Measurements from ENCODE around the gene EFHD2.
"Not testable (repeated sequence)": the region's sequence is repeated elsewhere in the genome, so short reads cannot be mapped to it uniquely, and the experiment has no call there.

EFHD2 gene

GRCh38 chr1:15457585-15457984 lies 47.9 kb downstream of the EFHD2 start:
- DNase-seq = no peak

- DNase-seq = not testable (repeated sequence)
Observed at GRCh38 chr1:15458388-15458787, 48.7 kb downstream of the EFHD2 start.

- no peak for DNase-seq
Observed at GRCh38 chr1:15459771-15460707, 50.4 kb downstream of the EFHD2 start.

GRCh38 chr1:15460708-15461095 lies 51.0 kb downstream of the EFHD2 start:
- no peak for DNase-seq

- DNase-seq = not testable (repeated sequence)
Observed at GRCh38 chr1:15463064-15463800, 53.5 kb downstream of the EFHD2 start.

GRCh38 chr1:15463926-15464322 lies 54.2 kb downstream of the EFHD2 start:
- not testable (repeated sequence) for DNase-seq

GRCh38 chr1:15465674-15466073 lies 56.0 kb downstream of the EFHD2 start:
- no peak for DNase-seq

- not testable (repeated sequence) for DNase-seq
Observed at GRCh38 chr1:15466955-15467625, 57.4 kb downstream of the EFHD2 start.

- no peak for DNase-seq
Observed at GRCh38 chr1:15468145-15468544, 58.5 kb downstream of the EFHD2 start.

GRCh38 chr1:15469361-15469760 lies 59.7 kb downstream of the EFHD2 start:
- no peak for DNase-seq

GRCh38 chr1:15469821-15470448 lies 60.2 kb downstream of the EFHD2 start:
- not testable (repeated sequence) for DNase-seq

GRCh38 chr1:15471067-15471466 lies 61.4 kb downstream of the EFHD2 start:
- DNase-seq = not testable (repeated sequence)

- not testable (repeated sequence) for DNase-seq
Observed at GRCh38 chr1:15471723-15472122, 62.0 kb downstream of the EFHD2 start.

- no peak for DNase-seq
Observed at GRCh38 chr1:15472587-15472986, 62.9 kb downstream of the EFHD2 start.

GRCh38 chr1:15475752-15476314 lies 66.1 kb downstream of the EFHD2 start, which contains the start of gene CELA2B:
Gene CELA2B, plus strand, starts transcription at chr1:15476104. Its CDS starts 22 bp downstream, at chr1:15476126.
- no peak for DNase-seq

GRCh38 chr1:15476927-15477326 lies 67.2 kb downstream of the EFHD2 start:
- no peak for DNase-seq

- no peak for DNase-seq
Observed at GRCh38 chr1:15477646-15478212, 68.0 kb downstream of the EFHD2 start.

Data from SHP77 treated with DMSO at 0.1 percent for 48 hours (cell line).